GM23248 (cell line): ENCODE results near the gene PTPRN2. TPM values are rescaled to one million over a fixed set of nuclear protein-coding genes. Genes with fewer than 3 reads are reported as not detected.

Source experiments
- DNase-seq: peaks from one replicate; pipeline ENCODE4 v3.0.0-alpha.2; 2015
- H2AFZ ChIP-seq: fragments of 200-600 bp; sonication (generic); 2 replicates; pipeline ENCODE4 v1.6.1; 2016; ENCODE audit warnings: antibody characterized with exemption
- H3F3A ChIP-seq: fragments of 200-600 bp; sonication (generic); 2 replicates; pipeline ENCODE4 v1.6.1; 2016; ENCODE audit warnings: mild to moderate bottlenecking, antibody characterized with exemption, mixed run types; ENCODE audit not compliant: insufficient read depth
- H3K27ac ChIP-seq: fragments of 200-600 bp; sonication (generic); 2 replicates; pipeline ENCODE4 v1.5.1; 2016; ENCODE audit warnings: mild to moderate bottlenecking
- H3K27me3 ChIP-seq: fragments of 200-600 bp; sonication (generic); replicated peaks from 2 replicates; pipeline ENCODE4 v1.6.1; 2016; ENCODE audit warnings: mild to moderate bottlenecking; ENCODE audit not compliant: insufficient read depth
- H3K36me3 ChIP-seq: fragments of 200-600 bp; sonication (generic); 2 replicates; pipeline ENCODE4 v1.6.1; 2016; ENCODE audit warnings: low read depth, mild to moderate bottlenecking
- H3K4me1 ChIP-seq: fragments of 200-600 bp; sonication (generic); 2 replicates; pipeline ENCODE4 v1.6.1; 2016; ENCODE audit warnings: mild to moderate bottlenecking; ENCODE audit not compliant: insufficient read depth
- H3K4me2 ChIP-seq: fragments of 200-600 bp; sonication (generic); one replicate; pipeline ENCODE4 v1.6.1; 2016; ENCODE audit warnings: mild to moderate bottlenecking; ENCODE audit not compliant: unreplicated experiment
- H3K4me3 ChIP-seq: fragments of 200-600 bp; sonication (generic); 2 replicates; pipeline ENCODE4 v1.5.1; 2016; ENCODE audit warnings: mild to moderate bottlenecking
- H3K79me2 ChIP-seq: fragments of 200-600 bp; sonication (generic); 2 replicates; pipeline ENCODE4 v1.6.1; 2016; ENCODE audit warnings: mild to moderate bottlenecking; ENCODE audit not compliant: insufficient read depth
- H3K9ac ChIP-seq: fragments of 200-600 bp; sonication (generic); 2 replicates; pipeline ENCODE4 v1.6.1; 2016; ENCODE audit warnings: mild to moderate bottlenecking
- H3K9me2 ChIP-seq: fragments of 200-600 bp; sonication (generic); 2 replicates; pipeline ENCODE4 v1.6.1; 2016; ENCODE audit warnings: mixed run types, mild to moderate bottlenecking, moderate library complexity; ENCODE audit not compliant: insufficient read depth
- H3K9me3 ChIP-seq: fragments of 200-600 bp; sonication (generic); one replicate; pipeline ENCODE4 v1.6.1; 2017; ENCODE audit warnings: low read depth
- H4K20me1 ChIP-seq: fragments of 200-600 bp; sonication (generic); 2 replicates; pipeline ENCODE4 v1.6.0; 2016; ENCODE audit not compliant: insufficient read depth
- EZH2 ChIP-seq: fragments of 200-600 bp; sonication (generic); IDR thresholded peaks from 2 replicates; pipeline ENCODE4 v1.6.1; 2018; ENCODE audit warnings: antibody characterized with exemption, mild to moderate bottlenecking; ENCODE audit not compliant: insufficient read depth, poor library complexity, severe bottlenecking
- EZH2phosphoT487 ChIP-seq: fragments of 200-600 bp; sonication (generic); IDR thresholded peaks from 2 replicates; pipeline ENCODE4 v1.6.1; 2018; ENCODE audit warnings: antibody characterized with exemption, moderate library complexity, mild to moderate bottlenecking, low read depth; ENCODE audit not compliant: insufficient read depth
- WGBS, 2 experiments: methylation state at CpG; one replicate each; pipeline ENCODE4 v1.1.6; 2015 to 2017; ENCODE audit warnings: low lambda C conversion rate in 2 of 2, low coverage in 1 of 2; ENCODE audit errors: missing lambda C conversion rate in 2 of 2; 5-methylcytosine and 5-hydroxymethylcytosine counted together
- in situ Hi-C: fragments of 300-500 bp; cut with MboI; formaldehyde crosslinking; loops from 2 replicates; pipeline ENCODE4 v1.15.0; 2020
- polyA plus RNA-seq: library from polyadenylated mRNA; unstranded; fragments of >200 nt; fragmentation: Nextera tagmentation; extraction: Ambion mirVana; gene quantifications from 2 replicates; pipeline ENCODE4 v1.2.1, GENCODE V29; 2016
- total RNA-seq: library from RNA; depleted of rRNA; stranded (reverse); fragments of >200 nt; shearing (Covaris generic); gene quantifications from 2 replicates; pipeline ENCODE4 v1.2.3, GENCODE V29; 2014

Gene PTPRN2
- total and polyA plus RNA-seq, 2 experiments from 2014 or later = 0.13 TPM; not detected in 1

DNA sequence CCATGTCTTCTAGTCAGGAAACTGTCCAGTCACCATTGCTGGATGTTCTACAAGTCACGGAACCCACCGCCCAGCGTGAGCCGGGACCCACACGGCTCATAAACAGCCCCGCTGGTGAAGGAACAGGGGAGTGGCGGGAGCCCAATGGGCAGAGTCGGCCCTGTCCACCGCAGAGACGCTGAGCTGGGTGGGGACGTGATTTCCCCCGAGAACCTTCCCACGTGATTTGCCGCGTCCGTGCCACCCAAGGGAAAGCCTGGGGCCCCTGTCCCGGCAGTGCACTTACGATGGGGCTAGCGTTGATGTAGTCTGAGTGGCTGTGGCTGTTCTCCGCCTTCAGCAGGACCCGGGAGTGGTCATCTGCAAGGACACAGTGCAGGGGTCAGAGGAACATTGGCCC, 983.9 kb downstream of the PTPRN2 start:
- Histone ChIP-seq H4K20me1 (no peaks in the 10 kb centered on the region), H3K4me3 (no peak overlapping the region), H3K4me2 (no peak overlapping the region), H3K36me3 (no peaks in the 10 kb centered on the region), H3K9me2 (no peaks in the 10 kb centered on the region), H3K4me1 (no peaks in the 10 kb centered on the region), H3K27me3 (no peaks in the 10 kb centered on the region), H3K79me2 (no peaks in the 10 kb centered on the region), H3K27ac (no peak overlapping the region), H3F3A (no peaks in the 10 kb centered on the region), H3K9me3 (no peaks in the 10 kb centered on the region), H2AFZ (no peak overlapping the region), H3K9ac (no peak overlapping the region)
- WGBS, 2 experiments = 48 to 55% methylated on average over 20 to 21 of the region's 21 CpGs
- in situ Hi-C loops = no loop called here
- no peak for TF ChIP-seq EZH2phosphoT487
- no peak for TF ChIP-seq EZH2
- DNase-seq = no peak

DNA sequence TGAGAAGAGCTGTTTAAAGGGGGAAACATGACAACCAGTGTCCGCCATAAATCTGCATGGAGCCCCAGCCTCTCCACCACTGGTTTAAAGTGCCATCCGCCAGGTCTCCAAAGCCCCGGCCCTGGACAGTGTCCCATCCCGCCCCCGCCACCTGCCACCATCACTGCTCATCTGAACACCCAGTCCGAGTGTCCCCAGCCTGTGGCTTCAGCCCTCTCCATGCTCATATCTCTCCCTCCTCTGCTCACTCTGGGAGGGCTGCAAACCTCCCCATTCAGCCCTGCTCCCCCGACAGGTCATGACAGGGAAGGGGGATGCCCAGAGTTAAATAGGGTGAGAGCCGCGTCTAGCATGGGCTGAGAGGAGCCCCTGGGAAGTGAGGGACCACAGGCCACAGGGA, 984.6 kb downstream of the PTPRN2 start:
- H3K4me1 ChIP-seq = no peaks in the 10 kb centered on the region
- H3K9me3 ChIP-seq = no peaks in the 10 kb centered on the region
- no peak overlapping the region for H3K9ac ChIP-seq
- 46 to 59% methylated on average over 9 of the region's 9 CpGs for WGBS, 2 experiments
- H4K20me1 ChIP-seq = no peaks in the 10 kb centered on the region
- no peak overlapping the region for H3K4me2 ChIP-seq
- TF ChIP-seq EZH2phosphoT487 = no peak
- no peak for TF ChIP-seq EZH2
- no peak for DNase-seq
- H3K27ac ChIP-seq = no peak overlapping the region
- no peaks in the 10 kb centered on the region for H3F3A ChIP-seq
- H3K4me3 ChIP-seq = no peak overlapping the region
- no peaks in the 10 kb centered on the region for H3K36me3 ChIP-seq
- H2AFZ ChIP-seq = no peak overlapping the region
- in situ Hi-C loops = no loop called here
- no peaks in the 10 kb centered on the region for H3K9me2 ChIP-seq
- H3K27me3 ChIP-seq = no peaks in the 10 kb centered on the region
- no peaks in the 10 kb centered on the region for H3K79me2 ChIP-seq

- no peaks in the 10 kb centered on the region for H3K27me3 ChIP-seq
- 47 to 50% methylated on average over 14 of the region's 14 CpGs for WGBS, 2 experiments
Measured at GRCh38 chr7:157602581-157602980, 985.0 kb downstream of the PTPRN2 start.

GRCh38 chr7:157602156-157602555, 985.5 kb downstream of the PTPRN2 start:
- in situ Hi-C loops = no loop called here
- no peak for DNase-seq

More at GRCh38 chr7:157602581-157602980, 985.0 kb downstream of the PTPRN2 start:
- no peaks in the 10 kb centered on the region for H4K20me1 ChIP-seq
- H3K4me2 ChIP-seq = no peak overlapping the region
- no peaks in the 10 kb centered on the region for H3F3A ChIP-seq
- in situ Hi-C loops = no loop called here
- H3K4me3 ChIP-seq = no peak overlapping the region
- no peak overlapping the region for H3K27ac ChIP-seq
- TF ChIP-seq EZH2phosphoT487 (no peak), EZH2 (no peak)
- no peaks in the 10 kb centered on the region for H3K36me3 ChIP-seq
- DNase-seq = no peak
- H3K9me3 ChIP-seq = no peaks in the 10 kb centered on the region
- no peaks in the 10 kb centered on the region for H3K79me2 ChIP-seq
- H3K4me1 ChIP-seq = no peaks in the 10 kb centered on the region
- no peak overlapping the region for H2AFZ ChIP-seq
- H3K9me2 ChIP-seq = no peaks in the 10 kb centered on the region
- no peak overlapping the region for H3K9ac ChIP-seq

GRCh38 chr7:157601530-157601929, 986.1 kb downstream of the PTPRN2 start:
- Histone ChIP-seq H3K4me3 (no peak overlapping the region), H3K79me2 (no peaks in the 10 kb centered on the region), H3K4me1 (no peaks in the 10 kb centered on the region), H3K9ac (no peak overlapping the region), H3K4me2 (no peak overlapping the region), H3K9me2 (no peaks in the 10 kb centered on the region), H3K36me3 (no peaks in the 10 kb centered on the region), H3K9me3 (no peaks in the 10 kb centered on the region), H2AFZ (no peak overlapping the region), H4K20me1 (no peaks in the 10 kb centered on the region), H3K27me3 (no peaks in the 10 kb centered on the region), H3K27ac (no peak overlapping the region), H3F3A (no peaks in the 10 kb centered on the region)
- 7 to 12% methylated on average over 11 of the region's 11 CpGs for WGBS, 2 experiments
- in situ Hi-C loops = no loop called here
- no peak for TF ChIP-seq EZH2
- no peak for TF ChIP-seq EZH2phosphoT487
- DNase-seq = no peak

More at GRCh38 chr7:157602156-157602555, 985.5 kb downstream of the PTPRN2 start:
- Histone ChIP-seq H3K9ac (no peak overlapping the region), H3K9me3 (no peaks in the 10 kb centered on the region), H3K79me2 (no peaks in the 10 kb centered on the region), H2AFZ (no peak overlapping the region), H3K27ac (no peak overlapping the region), H3K4me3 (no peak overlapping the region), H3K36me3 (no peaks in the 10 kb centered on the region), H3K27me3 (no peaks in the 10 kb centered on the region), H4K20me1 (no peaks in the 10 kb centered on the region), H3F3A (no peaks in the 10 kb centered on the region), H3K9me2 (no peaks in the 10 kb centered on the region), H3K4me2 (no peak overlapping the region), H3K4me1 (no peaks in the 10 kb centered on the region)
- WGBS, 2 experiments = 39 to 44% methylated on average over 14 to 15 of the region's 15 CpGs
- no peak for TF ChIP-seq EZH2
